SK-N-SH (cell line): Measurements from ENCODE around the gene GUCY2D. TPM values are rescaled to one million over a fixed set of nuclear protein-coding genes. Genes with fewer than 3 reads are reported as not detected.

ENCODE experiments used
- CHD2 ChIP-seq: fragments of 150-350 bp; IDR thresholded peaks from 2 replicates; pipeline ENCODE4 v1.6.1; 2018; ENCODE audit warnings: low read length; ENCODE audit not compliant: partially characterized antibody
- FOSL2 ChIP-seq: IDR thresholded peaks from 2 replicates; pipeline ENCODE4 v1.4.0; 2012; ENCODE audit warnings: low read depth, mild to moderate bottlenecking, moderate library complexity, borderline replicate concordance
- FOXM1 ChIP-seq: IDR thresholded peaks from 2 replicates; pipeline ENCODE4 v1.4.0; 2012; ENCODE audit warnings: low read depth, mild to moderate bottlenecking
- GABPA ChIP-seq: IDR thresholded peaks from 2 replicates; pipeline ENCODE4 v1.4.0; 2012; ENCODE audit warnings: low read depth, mild to moderate bottlenecking
- GATA2 ChIP-seq: sonication (generic); formaldehyde crosslinking; IDR thresholded peaks from 2 replicates; pipeline ENCODE4 v1.5.0; 2020; ENCODE audit warnings: mild to moderate bottlenecking, missing genetic modification reagents
- POLR2AphosphoS5 ChIP-seq: IDR thresholded peaks from 2 replicates; pipeline ENCODE4 v1.6.1; 2012; ENCODE audit warnings: low read depth, low read length
- RCOR1 ChIP-seq: fragments of 150-350 bp; IDR thresholded peaks from 2 replicates; pipeline ENCODE4 v1.6.1; 2017; ENCODE audit warnings: antibody characterized with exemption, low read length
- REST ChIP-seq: IDR thresholded peaks from 2 replicates; pipeline ENCODE4 v1.6.1; 2012; ENCODE audit warnings: mild to moderate bottlenecking, low read depth, low read length, moderate library complexity
- RXRA ChIP-seq: IDR thresholded peaks from 2 replicates; pipeline ENCODE4 v1.4.0; 2012; ENCODE audit warnings: low read depth, mild to moderate bottlenecking, borderline replicate concordance
- TEAD4 ChIP-seq: IDR thresholded peaks from 2 replicates; pipeline ENCODE4 v1.4.0; 2012; ENCODE audit warnings: mild to moderate bottlenecking, borderline replicate concordance; ENCODE audit not compliant: insufficient read depth
- polyA plus RNA-seq, 3 experiments: library from polyadenylated mRNA; depleted of rRNA; stranded (reverse); fragments of >200 nt; gene quantifications; 2 replicates each; pipeline ENCODE4 v1.2.3, GENCODE V29; 2012
- TF ChIP-seq, protein P1 (sequence below): fragments of 200-600 bp; sonication (generic); IDR thresholded peaks from 2 replicates; pipeline ENCODE4 v1.6.1; 2017; ENCODE audit warnings: antibody characterized with exemption, mild to moderate bottlenecking, moderate library complexity
- TF ChIP-seq, protein P2 (sequence below): IDR thresholded peaks from 2 replicates; pipeline ENCODE4 v1.4.0; 2012; ENCODE audit warnings: low read depth, borderline replicate concordance
- TF ChIP-seq, protein P3 (sequence below): IDR thresholded peaks from 2 replicates; pipeline ENCODE4 v1.4.0; 2012; ENCODE audit warnings: low read depth

The GUCY2D gene
- polyA plus RNA-seq, 1 of the 3 experiments (the other 2 are of a cell fraction), result not detected

GRCh38 chr17:7988750-7989178 is 13.7 kb upstream of the GUCY2D start (continued):
- TF ChIP-seq, protein P1, sequence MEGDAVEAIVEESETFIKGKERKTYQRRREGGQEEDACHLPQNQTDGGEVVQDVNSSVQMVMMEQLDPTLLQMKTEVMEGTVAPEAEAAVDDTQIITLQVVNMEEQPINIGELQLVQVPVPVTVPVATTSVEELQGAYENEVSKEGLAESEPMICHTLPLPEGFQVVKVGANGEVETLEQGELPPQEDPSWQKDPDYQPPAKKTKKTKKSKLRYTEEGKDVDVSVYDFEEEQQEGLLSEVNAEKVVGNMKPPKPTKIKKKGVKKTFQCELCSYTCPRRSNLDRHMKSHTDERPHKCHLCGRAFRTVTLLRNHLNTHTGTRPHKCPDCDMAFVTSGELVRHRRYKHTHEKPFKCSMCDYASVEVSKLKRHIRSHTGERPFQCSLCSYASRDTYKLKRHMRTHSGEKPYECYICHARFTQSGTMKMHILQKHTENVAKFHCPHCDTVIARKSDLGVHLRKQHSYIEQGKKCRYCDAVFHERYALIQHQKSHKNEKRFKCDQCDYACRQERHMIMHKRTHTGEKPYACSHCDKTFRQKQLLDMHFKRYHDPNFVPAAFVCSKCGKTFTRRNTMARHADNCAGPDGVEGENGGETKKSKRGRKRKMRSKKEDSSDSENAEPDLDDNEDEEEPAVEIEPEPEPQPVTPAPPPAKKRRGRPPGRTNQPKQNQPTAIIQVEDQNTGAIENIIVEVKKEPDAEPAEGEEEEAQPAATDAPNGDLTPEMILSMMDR, result peak; percentile 76
- TF ChIP-seq REST (no peak), GABPA (no peak), RXRA (no peak), GATA2 (no peak), FOXM1 (no peak), FOSL2 (no peak), TEAD4 (no peak), RCOR1 (no peak), POLR2AphosphoS5 (no peak), CHD2 (no peak)
- TF ChIP-seq, protein P2, sequence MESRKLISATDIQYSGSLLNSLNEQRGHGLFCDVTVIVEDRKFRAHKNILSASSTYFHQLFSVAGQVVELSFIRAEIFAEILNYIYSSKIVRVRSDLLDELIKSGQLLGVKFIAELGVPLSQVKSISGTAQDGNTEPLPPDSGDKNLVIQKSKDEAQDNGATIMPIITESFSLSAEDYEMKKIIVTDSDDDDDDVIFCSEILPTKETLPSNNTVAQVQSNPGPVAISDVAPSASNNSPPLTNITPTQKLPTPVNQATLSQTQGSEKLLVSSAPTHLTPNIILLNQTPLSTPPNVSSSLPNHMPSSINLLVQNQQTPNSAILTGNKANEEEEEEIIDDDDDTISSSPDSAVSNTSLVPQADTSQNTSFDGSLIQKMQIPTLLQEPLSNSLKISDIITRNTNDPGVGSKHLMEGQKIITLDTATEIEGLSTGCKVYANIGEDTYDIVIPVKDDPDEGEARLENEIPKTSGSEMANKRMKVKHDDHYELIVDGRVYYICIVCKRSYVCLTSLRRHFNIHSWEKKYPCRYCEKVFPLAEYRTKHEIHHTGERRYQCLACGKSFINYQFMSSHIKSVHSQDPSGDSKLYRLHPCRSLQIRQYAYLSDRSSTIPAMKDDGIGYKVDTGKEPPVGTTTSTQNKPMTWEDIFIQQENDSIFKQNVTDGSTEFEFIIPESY, result no peak
- TF ChIP-seq, protein P3, sequence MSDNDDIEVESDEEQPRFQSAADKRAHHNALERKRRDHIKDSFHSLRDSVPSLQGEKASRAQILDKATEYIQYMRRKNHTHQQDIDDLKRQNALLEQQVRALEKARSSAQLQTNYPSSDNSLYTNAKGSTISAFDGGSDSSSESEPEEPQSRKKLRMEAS, result peak; percentile 66; the same call in 1 of the 2 replicates
